ACC112 (cell line): Measurements from ENCODE around the gene SLC10A6.
"Not testable (repeated sequence)": the region's sequence is repeated elsewhere in the genome, so short reads cannot be mapped to it uniquely, and the experiment has no call there.

Experiments
- H2AFZ ChIP-seq: fragments of 200-600 bp; sonication (generic); one replicate; pipeline ENCODE4 v1.6.0; 2017; ENCODE audit warnings: antibody characterized with exemption, low read length; ENCODE audit not compliant: unreplicated experiment
- H3K27ac ChIP-seq: fragments of 200-600 bp; sonication (generic); 2 replicates; pipeline ENCODE4 v1.5.1; 2014; ENCODE audit warnings: low read depth, mild to moderate bottlenecking, antibody characterized with exemption, low read length, moderate library complexity
- H3K27me3 ChIP-seq: fragments of 200-600 bp; sonication (generic); 2 replicates; pipeline ENCODE4 v1.6.1; 2014; ENCODE audit warnings: mild to moderate bottlenecking, antibody characterized with exemption, low read length, moderate library complexity, mixed read lengths; ENCODE audit not compliant: insufficient read depth
- H3K36me3 ChIP-seq: fragments of 200-600 bp; sonication (generic); 2 replicates; pipeline ENCODE4 v1.6.1; 2016; ENCODE audit warnings: mild to moderate bottlenecking, antibody characterized with exemption, low read length, moderate library complexity, mixed read lengths; ENCODE audit not compliant: insufficient read depth
- H3K4me1 ChIP-seq: fragments of 200-600 bp; sonication (generic); one replicate; pipeline ENCODE4 v1.6.1; 2016; ENCODE audit warnings: low read length, mixed read lengths; ENCODE audit not compliant: insufficient read depth, unreplicated experiment, control insufficient read depth
- H3K4me3 ChIP-seq: fragments of 200-600 bp; sonication (generic); 2 replicates; pipeline ENCODE4 v1.5.1; 2014; ENCODE audit warnings: mild to moderate bottlenecking, low read depth, low read length
- H3K79me2 ChIP-seq: fragments of 200-600 bp; sonication (generic); one replicate; pipeline ENCODE4 v1.6.0; 2016; ENCODE audit warnings: low read length; ENCODE audit not compliant: control insufficient read depth, unreplicated experiment, insufficient read depth

SLC10A6 gene

DNA sequence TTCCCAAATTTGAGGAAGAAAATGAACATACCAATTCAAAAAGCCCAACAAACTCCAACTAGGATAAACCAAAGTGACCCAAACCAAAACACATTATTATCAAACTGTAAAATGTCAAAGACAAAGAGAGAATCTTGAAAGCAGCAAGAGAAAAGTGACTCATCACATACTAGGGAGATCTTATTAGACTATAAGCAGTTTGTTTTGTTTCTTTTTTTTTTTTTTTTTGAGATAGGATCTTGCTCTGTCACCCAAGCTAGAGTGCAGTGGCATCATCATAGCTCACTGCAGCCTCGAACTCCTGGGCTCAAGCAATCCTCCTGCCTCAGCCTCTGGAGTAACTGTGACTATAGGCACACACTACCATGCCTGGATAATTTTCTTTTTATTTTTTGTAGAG lies 30.5 kb upstream of the SLC10A6 start:
- Histone ChIP-seq H3K36me3 (no peaks in the 10 kb centered on the region), H3K79me2 (no peaks in the 10 kb centered on the region), H2AFZ (no peak overlapping the region), H3K27ac (no peak overlapping the region), H3K4me1 (no peaks in the 10 kb centered on the region), H3K4me3 (no peak overlapping the region), H3K27me3 (no peaks in the 10 kb centered on the region)

DNA sequence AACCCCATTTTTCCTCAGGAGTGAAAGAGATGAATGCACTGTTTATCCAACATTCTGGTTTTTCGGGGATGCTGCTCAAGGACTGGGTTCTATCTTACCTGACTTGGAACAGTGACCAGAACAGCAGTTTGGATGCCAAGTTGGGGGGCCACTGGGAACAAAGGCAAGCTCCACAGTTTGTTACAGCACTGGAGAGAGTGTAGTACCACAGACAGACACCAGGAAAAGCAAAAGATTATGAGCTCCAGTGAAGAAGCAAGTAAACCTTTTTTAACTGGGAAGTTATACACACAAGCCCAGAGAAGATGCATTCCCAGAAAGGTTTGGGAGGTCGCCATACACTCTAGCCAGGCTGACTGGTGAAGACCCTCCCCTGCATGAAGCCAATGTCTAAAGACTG lies 29.5 kb upstream of the SLC10A6 start:
- no peak overlapping the region for H2AFZ ChIP-seq
- no peaks in the 10 kb centered on the region for H3K36me3 ChIP-seq
- H3K4me3 ChIP-seq: no peak overlapping the region
- no peak overlapping the region for H3K27ac ChIP-seq
- no peaks in the 10 kb centered on the region for H3K27me3 ChIP-seq
- no peaks in the 10 kb centered on the region for H3K79me2 ChIP-seq
- H3K4me1 ChIP-seq: no peaks in the 10 kb centered on the region

DNA sequence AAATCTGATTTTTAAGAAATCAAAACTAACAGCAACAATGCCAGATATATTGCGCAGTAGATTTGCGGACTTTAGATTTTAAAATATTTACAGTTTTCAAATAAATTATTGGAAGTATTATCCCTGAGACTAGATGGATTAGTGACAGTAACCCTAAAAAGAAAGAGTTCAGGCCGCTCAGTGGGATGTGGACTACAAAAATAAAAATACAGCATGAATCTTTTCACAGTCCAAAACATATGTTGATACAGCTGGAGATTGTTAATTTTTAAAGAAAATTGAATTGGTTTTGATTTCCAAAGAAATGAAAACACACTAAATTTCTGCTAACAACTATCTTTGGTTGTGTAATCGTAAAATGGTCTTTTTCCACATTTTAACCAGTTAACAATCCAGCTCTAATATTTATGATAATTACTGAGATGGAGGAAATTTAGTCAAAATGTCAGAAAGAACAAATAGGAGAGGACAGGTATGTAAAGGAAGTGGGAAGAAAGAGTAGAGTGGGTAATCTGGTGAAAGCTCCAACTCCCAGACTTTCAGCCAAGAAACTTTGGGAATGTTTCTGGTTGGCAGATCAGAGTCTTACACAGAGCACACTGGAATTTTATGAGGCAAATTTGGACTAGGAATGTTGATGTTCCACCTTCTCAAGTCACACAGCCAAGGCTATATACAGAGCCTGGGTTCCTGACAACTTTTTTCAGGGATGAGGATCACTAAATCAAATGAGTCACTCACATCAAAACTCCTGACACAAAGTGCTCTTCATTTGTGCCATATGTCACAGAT lies 27.9 kb upstream of the SLC10A6 start:
- Histone ChIP-seq H3K4me1 (no peaks in the 10 kb centered on the region), H3K79me2 (no peaks in the 10 kb centered on the region), H3K36me3 (no peaks in the 10 kb centered on the region), H2AFZ (no peak overlapping the region), H3K27ac (no peak overlapping the region), H3K4me3 (no peak overlapping the region), H3K27me3 (no peaks in the 10 kb centered on the region)

DNA sequence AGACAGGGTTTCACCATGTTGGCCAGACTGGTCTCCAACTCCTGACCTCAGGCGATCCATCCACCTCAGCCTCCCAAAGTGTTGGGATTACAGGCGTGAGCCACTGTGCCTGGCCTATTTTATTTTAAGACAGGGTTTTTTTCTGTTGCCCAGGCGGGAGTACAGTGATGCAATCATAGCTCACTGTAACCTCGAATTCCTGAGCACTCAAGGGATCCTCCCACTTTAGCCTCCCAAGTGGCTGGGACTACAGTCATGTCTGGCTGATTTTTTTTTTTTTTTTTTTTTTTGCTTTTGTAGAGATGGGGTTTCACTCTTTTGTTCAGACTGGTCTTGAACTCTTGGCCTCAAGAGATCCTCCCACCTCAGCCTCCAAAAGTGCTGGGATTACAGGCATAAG lies 26.3 kb upstream of the SLC10A6 start:
- not testable (repeated sequence) for H3K27me3 ChIP-seq, H3K79me2 ChIP-seq, H3K27ac ChIP-seq, H2AFZ ChIP-seq, H3K4me3 ChIP-seq, H3K4me1 ChIP-seq, H3K36me3 ChIP-seq

DNA sequence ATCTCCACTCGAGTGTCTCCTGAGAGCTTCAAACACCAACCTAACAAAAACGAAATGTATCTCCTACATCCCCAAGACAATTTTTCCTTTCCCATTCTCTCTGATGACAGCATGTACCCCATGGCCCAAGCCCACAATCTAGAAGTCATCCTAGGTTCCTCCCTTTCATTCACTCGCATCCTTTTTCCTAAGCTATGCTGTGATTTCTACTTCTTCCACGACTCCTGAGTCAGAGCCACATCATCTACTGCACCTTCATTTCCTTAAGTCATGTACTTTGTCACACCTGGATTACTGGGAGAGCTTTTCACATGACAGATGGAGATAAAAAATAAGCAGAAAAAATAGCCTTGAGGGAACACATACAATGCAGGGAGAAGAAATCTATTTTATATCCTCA lies 23.0 kb upstream of the SLC10A6 start:
- H3K27ac ChIP-seq: no peak overlapping the region
- H3K27me3 ChIP-seq: no peaks in the 10 kb centered on the region
- H3K4me1 ChIP-seq: no peaks in the 10 kb centered on the region
- no peak overlapping the region for H2AFZ ChIP-seq
- H3K36me3 ChIP-seq: no peaks in the 10 kb centered on the region
- H3K79me2 ChIP-seq: no peaks in the 10 kb centered on the region
- no peak overlapping the region for H3K4me3 ChIP-seq

DNA sequence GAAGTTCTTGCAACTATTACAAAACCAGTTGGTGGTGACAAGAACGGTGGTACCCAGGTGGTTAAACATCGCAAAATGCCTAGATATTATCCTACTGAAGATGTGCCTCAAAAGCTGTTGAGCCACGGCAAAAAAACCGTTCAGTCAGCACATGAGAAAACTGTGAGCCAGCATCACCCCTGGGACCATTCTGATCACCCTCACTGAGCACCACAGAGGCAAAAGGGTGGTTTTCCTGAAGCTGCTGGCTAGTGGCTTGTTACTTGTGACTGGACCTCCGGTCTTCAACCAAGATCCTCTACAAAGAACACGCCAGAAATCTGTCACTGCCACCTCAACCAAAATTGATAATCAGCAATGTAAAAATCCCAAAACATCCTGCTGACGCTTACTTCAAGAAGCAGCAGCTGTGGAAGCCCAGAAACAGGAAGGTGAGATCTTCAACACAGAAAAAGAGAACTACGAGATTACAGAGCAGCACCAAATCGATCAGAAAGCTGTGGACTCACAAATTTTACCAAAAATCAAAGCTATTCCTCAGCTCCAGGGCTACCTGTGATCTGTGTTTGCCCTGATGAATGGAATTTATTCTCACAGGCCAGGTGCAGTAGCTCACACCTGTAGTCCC lies 21.4 kb upstream of the SLC10A6 start:
- Histone ChIP-seq H3K27me3 (no peaks in the 10 kb centered on the region), H2AFZ (no peak overlapping the region), H3K27ac (no peak overlapping the region), H3K36me3 (no peaks in the 10 kb centered on the region), H3K4me3 (no peak overlapping the region), H3K79me2 (no peaks in the 10 kb centered on the region), H3K4me1 (no peaks in the 10 kb centered on the region)

DNA sequence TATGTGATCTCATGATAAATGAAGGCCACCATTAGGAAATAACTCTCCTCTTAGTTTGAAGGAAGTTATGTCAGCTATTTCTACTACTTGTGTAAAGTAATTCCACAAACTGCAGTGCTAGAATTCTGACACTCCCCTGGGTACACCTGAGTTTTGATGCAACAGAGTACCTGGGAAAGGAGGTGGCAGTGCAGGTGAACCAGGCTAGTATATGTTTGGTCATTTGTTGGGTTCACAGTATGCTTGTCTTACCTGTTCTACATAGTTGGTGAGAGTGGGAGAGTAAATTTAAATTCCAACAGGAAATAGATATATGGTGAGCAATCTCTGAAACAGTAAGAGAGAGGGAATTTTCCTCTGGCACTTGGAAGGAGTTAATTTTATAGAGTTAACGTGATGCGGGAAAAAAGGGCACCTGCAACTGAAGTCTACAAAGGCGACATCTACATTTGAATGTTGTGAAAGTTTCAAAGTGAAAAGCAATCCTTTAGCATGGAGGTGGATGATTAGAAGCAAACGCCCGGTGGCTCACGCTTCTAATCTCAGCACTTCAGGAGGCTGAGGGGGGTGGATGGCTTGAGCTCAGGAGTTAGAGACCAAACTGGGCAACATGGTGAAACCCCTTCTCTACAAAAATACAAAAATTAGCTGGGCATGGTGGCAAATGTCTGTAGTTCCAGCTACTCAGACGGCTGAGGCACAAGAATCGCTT lies 8.3 kb upstream of the SLC10A6 start:
- Histone ChIP-seq H3K27me3 (no peaks in the 10 kb centered on the region), H3K36me3 (no peaks in the 10 kb centered on the region), H3K4me3 (no peak overlapping the region), H2AFZ (no peak overlapping the region), H3K79me2 (no peaks in the 10 kb centered on the region), H3K4me1 (no peaks in the 10 kb centered on the region), H3K27ac (no peak overlapping the region)

DNA sequence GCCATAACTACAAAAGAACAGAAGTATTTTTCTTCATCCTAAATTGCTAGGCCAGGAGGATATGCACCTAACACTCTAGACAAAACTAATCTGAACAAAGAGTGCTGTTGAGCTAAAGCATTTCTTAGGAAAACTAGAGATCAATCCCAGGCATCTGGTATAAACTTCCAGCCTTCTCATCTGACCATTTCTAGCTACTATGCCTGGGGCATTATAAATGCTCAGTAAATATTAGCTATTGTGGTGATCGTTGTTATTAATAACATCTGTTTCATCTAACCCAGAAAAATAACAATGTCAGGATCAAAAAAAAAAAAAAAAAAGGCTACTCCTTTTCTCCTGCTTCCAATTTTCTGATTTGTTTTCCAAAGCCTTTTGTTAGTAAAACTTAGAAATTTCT lies 7.7 kb upstream of the SLC10A6 start:
- Histone ChIP-seq H3K4me3 (no peak overlapping the region), H3K79me2 (no peaks in the 10 kb centered on the region), H3K27me3 (no peaks in the 10 kb centered on the region), H3K36me3 (no peaks in the 10 kb centered on the region), H2AFZ (no peak overlapping the region), H3K4me1 (no peaks in the 10 kb centered on the region), H3K27ac (no peak overlapping the region)

DNA sequence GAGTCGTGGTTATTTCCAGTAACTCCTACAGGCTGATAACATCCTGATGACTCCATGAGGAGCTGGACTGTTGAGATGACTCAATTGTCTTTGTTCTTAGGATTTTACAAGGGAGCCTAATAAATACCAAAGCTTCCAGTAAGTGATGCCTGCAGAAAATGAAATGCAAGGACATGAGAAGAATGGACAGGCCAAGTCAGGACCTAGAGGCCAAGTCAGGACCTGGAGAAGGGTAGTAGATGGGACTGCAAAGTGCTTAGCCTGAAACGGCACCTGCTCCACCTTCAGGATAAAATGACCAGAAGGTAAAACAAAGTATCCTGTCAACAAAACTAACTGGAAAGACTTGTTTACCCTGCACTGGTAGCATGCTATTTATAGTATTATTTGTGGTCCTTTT lies 6.4 kb upstream of the SLC10A6 start:
- Histone ChIP-seq H3K79me2 (no peaks in the 10 kb centered on the region), H3K36me3 (no peaks in the 10 kb centered on the region), H3K4me3 (no peak overlapping the region), H2AFZ (no peak overlapping the region), H3K4me1 (no peaks in the 10 kb centered on the region), H3K27ac (no peak overlapping the region), H3K27me3 (no peaks in the 10 kb centered on the region)

DNA sequence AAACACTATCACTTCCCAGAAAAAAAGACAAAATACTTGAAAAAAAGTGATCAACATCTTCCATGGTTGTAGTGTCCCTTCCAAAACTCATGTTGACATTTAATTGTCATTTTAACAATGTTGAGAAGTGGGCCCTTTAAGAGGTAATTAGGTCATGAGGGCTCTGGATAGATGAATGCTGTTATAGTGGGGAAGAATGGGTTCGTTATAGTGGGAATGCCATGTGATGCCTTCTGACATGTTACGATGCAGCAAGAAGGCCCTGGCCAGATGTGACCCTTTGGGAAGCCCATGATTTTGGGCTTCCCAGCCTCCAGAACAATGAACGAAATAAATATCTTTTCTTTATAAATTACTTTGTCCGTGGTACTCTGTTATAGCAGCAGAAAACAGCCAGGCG lies 4.0 kb upstream of the SLC10A6 start:
- Histone ChIP-seq H3K4me1 (no peaks in the 10 kb centered on the region), H3K27me3 (peaks cover 8% of the 10 kb centered on the region; the same call in 1 of the 2 replicates), H3K36me3 (no peaks in the 10 kb centered on the region), H3K27ac (no peak overlapping the region), H3K4me3 (no peak overlapping the region), H2AFZ (no peak overlapping the region), H3K79me2 (no peaks in the 10 kb centered on the region)

DNA sequence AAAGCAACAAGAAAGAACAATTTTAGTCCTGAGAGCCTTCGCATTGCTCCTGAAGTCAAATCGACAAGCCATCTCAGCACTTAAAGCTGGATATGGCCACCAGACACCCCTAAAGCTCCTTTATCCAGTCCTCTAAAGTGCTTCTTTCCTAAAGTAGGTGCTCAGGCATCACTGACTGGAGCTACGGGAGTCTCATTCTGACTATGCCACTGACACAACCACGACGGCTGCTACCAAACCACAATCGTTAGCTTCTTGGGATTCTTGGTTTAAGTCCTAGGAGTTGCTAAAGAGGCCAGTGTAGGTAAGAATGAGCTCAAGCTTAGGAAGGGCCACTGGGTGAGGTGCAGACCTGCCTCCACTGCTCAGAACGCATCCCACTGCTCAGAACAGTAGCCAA lies 1.0 kb downstream of the SLC10A6 start:
- Histone ChIP-seq H3K4me1 (no peaks in the 10 kb centered on the region), H3K27ac (no peak overlapping the region), H3K27me3 (peaks cover 8% of the 10 kb centered on the region; the same call in 1 of the 2 replicates), H3K4me3 (no peak overlapping the region), H3K36me3 (no peaks in the 10 kb centered on the region), H2AFZ (no peak overlapping the region), H3K79me2 (no peaks in the 10 kb centered on the region)
